Measurements from ENCODE around the gene RIC1. TPM values are rescaled to one million over a fixed set of nuclear protein-coding genes. Genes with fewer than 3 reads are reported as not detected.

Gene RIC1
- total and polyA plus RNA-seq, 2 of the 13 experiments (the other 11 are each of a cell fraction or from before 2014, with no cell fraction given): 18.2 to 19.0 TPM

- ATAC-seq: no peak
- Histone ChIP-seq H3K4me3 (replicated peaks in 1 of 3; ENCODE audit: insufficient read depth in 1 of 3, low read depth in 2 of 3, low read length in 3 of 3) (no peak overlapping the region), H4K20me1 (ENCODE audit: insufficient read depth, low read length) (no peaks in the 10 kb centered on the region), H2AFZ (ENCODE audit: low read length) (no peak overlapping the region), H3K4me2 (ENCODE audit: low read depth, low read length) (no peak overlapping the region), H3K36me3 (replicated peaks in 1 of 2; ENCODE audit: control insufficient read depth in 1 of 2, insufficient read depth in 2 of 2, low read length in 2 of 2) (no peaks in the 10 kb centered on the region), H3K9me3 (ENCODE audit: low read length) (no peaks in the 10 kb centered on the region), H3K4me1 (ENCODE audit: insufficient read depth, low read length) (no peaks in the 10 kb centered on the region), H3K79me2 (ENCODE audit: insufficient read depth, low read length) (no peaks in the 10 kb centered on the region), H3K27me3 (ENCODE audit: control insufficient read depth in 1 of 2, insufficient read depth in 2 of 2, low read length in 2 of 2) (no peaks in the 10 kb centered on the region), H3K27ac (ENCODE audit: extremely low read length, insufficient read depth, low read length) (no peak overlapping the region), H3K9ac (ENCODE audit: insufficient read depth, low read depth, low read length) (no peak overlapping the region)
- no TSS peak for BruUV-seq (replicated peaks)
- no peak for FAIRE-seq
- no peak for TF ChIP-seq ZBTB7A (CRISPR knock-in tag; IDR thresholded peaks at IDR 0.05)
- TF ChIP-seq ZNF724P (CRISPR knock-in tag; IDR thresholded peaks at IDR 0.05; ENCODE audit: borderline replicate concordance): no peak
- no peak for TF ChIP-seq ZNF331 (CRISPR knock-in tag; IDR thresholded peaks at IDR 0.05)
- TF ChIP-seq ZBTB21 (CRISPR knock-in tag; IDR thresholded peaks at IDR 0.05): no peak
- no peak for TF ChIP-seq RARA (CRISPR knock-in tag; IDR thresholded peaks at IDR 0.05)
- no peak for TF ChIP-seq ZNF124 (CRISPR knock-in tag; IDR thresholded peaks at IDR 0.05)
- TF ChIP-seq BCL3 (CRISPR knock-in tag; IDR thresholded peaks at IDR 0.05): no peak
- TF ChIP-seq E2F2 (CRISPR knock-in tag; IDR thresholded peaks at IDR 0.05; ENCODE audit: borderline replicate concordance): no peak
- no peak for TF ChIP-seq ZNF558 (CRISPR knock-in tag; IDR thresholded peaks at IDR 0.05; ENCODE audit: borderline replicate concordance)
- TF ChIP-seq ZFP36 (IDR thresholded peaks at IDR 0.05; ENCODE audit: borderline replicate concordance, low read depth, low read length, partially characterized antibody): no peak
- TF ChIP-seq MXI1 (IDR thresholded peaks at IDR 0.05; ENCODE audit: borderline replicate concordance, low read depth, low read length): no peak
- CTCF ChIA-PET (ENCODE audit: low intra/inter-chr PET ratio, low total read pairs): no interaction called here
- POLR2A ChIA-PET: no interaction called here
- DNase-seq (ENCODE audit: low spot score): no peak
- intact Hi-C loops (cut with micrococcal nuclease; ENCODE audit: unreplicated experiment): no loop called here
- in situ Hi-C loops (cut with HindIII; ENCODE audit: extremely low pct_ligation_motif_present, low pct_unique_long_range_greater_than_20kb): no loop called here
Measured at GRCh38 chr9:5617749-5618148, 11.2 kb upstream of the RIC1 start.
